RWPE1 (cell line): ENCODE measurements around the gene PEX11B.

Experiments used
- CTCF ChIA-PET: fragments of 350-600 bp; sonication (Branson Sonifier 250); formaldehyde crosslinking; extraction: SDS; loops from one replicate; lab custom pipeline; 2021; lab: Yijun Ruan, JAX
- POLR2A ChIA-PET: fragments of 400-600 bp; formaldehyde crosslinking; extraction: SDS; loops from one replicate; lab custom pipeline; 2020; ENCODE audit warnings: antibody characterized with exemption; ENCODE audit not compliant: low non-redundant PET; lab: Yijun Ruan, JAX
- DNase-seq: peaks from one replicate; pipeline ENCODE4 v3.0.0; 2012; ENCODE audit warnings: low spot score
- H3K27ac ChIP-seq: fragments of 450-650 bp; 2 replicates; pipeline ENCODE4 v1.5.1; 2017
- TF ChIP-seq, protein P1 (sequence below): fragments of 450-650 bp; conservative IDR thresholded peaks from 2 replicates; pipeline ENCODE4 v1.5.1; 2017; ENCODE audit warnings: low read depth, mild to moderate bottlenecking

PEX11B gene

DNA sequence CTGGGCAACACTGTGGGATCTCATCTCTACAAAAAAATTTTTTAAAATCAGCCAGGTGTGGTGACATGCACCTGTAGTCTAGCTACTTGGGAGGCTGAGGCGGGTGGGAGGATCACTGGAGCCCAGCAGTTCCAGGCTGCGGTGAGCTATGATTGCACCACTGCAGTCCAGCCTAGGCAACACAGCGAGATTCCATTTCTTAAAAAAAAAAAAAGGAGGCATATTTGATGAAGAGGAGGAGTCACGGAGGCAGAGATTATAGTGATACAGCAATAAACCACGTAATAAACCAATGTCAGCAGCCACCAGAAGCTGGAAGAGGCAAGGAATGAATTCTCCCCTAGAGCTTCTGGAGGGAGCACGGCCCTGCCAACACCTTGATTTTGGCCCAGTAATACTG, 35.3 kb upstream of the PEX11B start:
- no peak for DNase-seq
- H3K27ac ChIP-seq = no peak overlapping the region
- TF ChIP-seq, protein P1, sequence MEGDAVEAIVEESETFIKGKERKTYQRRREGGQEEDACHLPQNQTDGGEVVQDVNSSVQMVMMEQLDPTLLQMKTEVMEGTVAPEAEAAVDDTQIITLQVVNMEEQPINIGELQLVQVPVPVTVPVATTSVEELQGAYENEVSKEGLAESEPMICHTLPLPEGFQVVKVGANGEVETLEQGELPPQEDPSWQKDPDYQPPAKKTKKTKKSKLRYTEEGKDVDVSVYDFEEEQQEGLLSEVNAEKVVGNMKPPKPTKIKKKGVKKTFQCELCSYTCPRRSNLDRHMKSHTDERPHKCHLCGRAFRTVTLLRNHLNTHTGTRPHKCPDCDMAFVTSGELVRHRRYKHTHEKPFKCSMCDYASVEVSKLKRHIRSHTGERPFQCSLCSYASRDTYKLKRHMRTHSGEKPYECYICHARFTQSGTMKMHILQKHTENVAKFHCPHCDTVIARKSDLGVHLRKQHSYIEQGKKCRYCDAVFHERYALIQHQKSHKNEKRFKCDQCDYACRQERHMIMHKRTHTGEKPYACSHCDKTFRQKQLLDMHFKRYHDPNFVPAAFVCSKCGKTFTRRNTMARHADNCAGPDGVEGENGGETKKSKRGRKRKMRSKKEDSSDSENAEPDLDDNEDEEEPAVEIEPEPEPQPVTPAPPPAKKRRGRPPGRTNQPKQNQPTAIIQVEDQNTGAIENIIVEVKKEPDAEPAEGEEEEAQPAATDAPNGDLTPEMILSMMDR = no peak
- CTCF ChIA-PET = no interaction called here
- POLR2A ChIA-PET = no interaction called here

DNA sequence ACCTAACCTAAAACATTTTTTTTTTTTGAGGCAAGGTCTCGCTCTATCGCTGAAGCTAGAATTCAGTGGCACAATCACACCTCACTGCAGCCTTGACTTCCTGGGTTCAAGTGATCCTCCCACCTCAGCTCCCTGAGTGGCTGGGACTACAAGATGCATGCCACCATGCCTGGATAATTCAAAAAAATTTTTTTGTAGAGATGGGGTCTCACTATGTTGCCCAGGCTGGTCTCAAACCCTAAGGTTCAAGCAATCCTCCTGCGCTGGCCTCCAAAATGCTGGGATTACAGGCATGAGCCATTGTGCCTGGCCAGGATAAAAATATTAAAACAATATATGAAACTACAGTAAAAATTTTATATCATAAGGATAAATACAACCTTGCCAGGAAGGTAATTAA, 34.4 kb upstream of the PEX11B start:
- CTCF ChIA-PET = no interaction called here
- POLR2A ChIA-PET = no interaction called here
- TF ChIP-seq, protein P1 = no peak
- no peak overlapping the region for H3K27ac ChIP-seq
- DNase-seq = no peak

DNA sequence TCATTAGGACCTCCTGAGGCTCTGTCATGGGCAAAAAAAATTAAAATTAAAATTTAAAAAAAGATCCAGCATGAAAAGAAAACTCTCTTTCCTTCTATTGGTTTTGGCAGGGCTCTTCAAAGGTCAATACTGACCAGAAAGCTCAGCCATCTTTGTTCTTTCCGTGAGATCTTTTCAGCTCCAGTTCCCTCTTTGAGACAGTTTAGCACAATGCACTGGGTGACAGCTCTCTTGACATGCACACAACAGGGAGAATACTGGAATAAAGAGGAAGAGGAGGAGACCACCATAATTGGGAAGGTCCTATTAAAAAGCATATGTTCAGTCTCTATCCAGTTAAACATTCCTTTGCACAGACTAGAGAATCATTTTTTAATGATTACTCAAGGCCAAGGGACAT, 33.0 kb upstream of the PEX11B start:
- CTCF ChIA-PET = no interaction called here
- H3K27ac ChIP-seq = no peak overlapping the region
- TF ChIP-seq, protein P1 = no peak
- no peak for DNase-seq
- POLR2A ChIA-PET = interaction anchor here (0.6 kb wide), 1 partner anchor 11 kb away, joined by 4 read pairs; no protein-coding TSS in a partner anchor

DNA sequence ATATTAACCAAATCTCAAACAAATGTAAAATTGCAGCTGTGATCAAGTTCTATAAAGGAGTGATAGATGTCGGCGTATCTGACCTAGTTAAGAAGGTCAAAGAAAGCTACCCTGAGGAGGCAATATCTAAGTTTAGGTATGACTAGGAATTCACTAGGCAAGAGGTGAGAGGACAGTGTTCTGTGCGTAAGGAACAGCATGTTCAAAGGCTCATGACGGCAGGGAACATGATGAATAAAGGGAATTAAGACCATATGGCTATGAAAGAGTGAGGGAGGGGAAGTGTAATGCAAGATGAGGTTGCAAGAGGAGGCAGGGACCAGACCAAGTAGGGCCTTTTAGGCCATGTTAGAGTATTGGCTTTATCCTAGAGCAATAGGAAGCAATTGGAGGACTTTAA, 30.7 kb upstream of the PEX11B start:
- DNase-seq = no peak
- CTCF ChIA-PET = interaction anchor here (0.6 kb wide), 2 partner anchors 11 to 63 kb away, joined by 3 to 4 read pairs; no protein-coding TSS in a partner anchor
- TF ChIP-seq, protein P1 = no peak
- POLR2A ChIA-PET = no interaction called here
- H3K27ac ChIP-seq = no peak overlapping the region

DNA sequence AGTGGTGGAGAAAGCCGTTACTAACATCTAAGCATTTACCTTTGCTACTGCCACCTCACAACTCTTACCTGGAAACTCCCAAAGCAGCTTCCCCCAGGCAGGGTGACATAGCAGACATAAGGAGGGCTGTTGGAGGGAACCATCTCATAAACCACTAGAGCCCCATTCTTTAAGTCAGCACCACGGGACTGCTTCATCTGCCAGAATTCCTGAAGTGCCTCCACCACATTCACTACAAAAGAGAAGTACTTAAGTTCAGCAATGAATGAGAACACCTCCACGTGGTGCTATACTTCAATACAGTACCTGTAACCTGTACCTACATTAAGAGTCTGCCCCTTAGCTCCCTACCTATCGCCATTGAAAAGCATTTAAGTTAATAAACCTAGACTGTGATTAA, 29.0 kb upstream of the PEX11B start:
- DNase-seq = no peak
- POLR2A ChIA-PET = no interaction called here
- CTCF ChIA-PET = no interaction called here
- TF ChIP-seq, protein P1 = no peak
- no peak overlapping the region for H3K27ac ChIP-seq

DNA sequence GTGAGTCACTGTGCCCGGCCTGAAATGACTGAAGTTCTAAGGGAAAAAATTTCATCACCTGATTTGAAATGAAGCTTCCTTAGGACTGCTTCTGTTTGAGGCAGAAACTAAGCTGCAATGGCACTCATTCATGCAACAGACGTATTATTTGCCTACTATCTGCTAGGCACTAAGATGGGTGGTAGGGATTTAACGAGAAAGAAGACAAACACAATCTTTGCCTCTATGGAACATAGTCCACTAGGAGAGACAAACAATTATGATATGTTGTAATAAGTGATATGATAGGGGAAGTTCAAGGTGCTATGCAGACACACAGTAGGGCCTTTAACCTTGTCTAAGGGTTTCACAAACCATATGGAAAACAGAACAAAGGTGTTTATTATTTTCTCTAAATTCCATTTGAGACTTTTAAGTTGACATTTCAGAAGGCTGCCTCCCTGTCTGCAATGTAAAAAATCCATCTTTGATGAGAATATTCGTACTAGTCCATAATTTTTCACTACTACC, 28.0 kb upstream of the PEX11B start:
- no peak overlapping the region for H3K27ac ChIP-seq
- ChIA-PET CTCF (no interaction called here), POLR2A (no interaction called here)
- no peak for DNase-seq
- TF ChIP-seq, protein P1 = no peak
